Activated CD8-positive, alpha-beta T cell treated with anti-CD3 and anti-CD28 coated beads for 36 hours (primary cell): ENCODE results near the gene GOT1. TPM values are rescaled to one million over a fixed set of nuclear protein-coding genes. Genes with fewer than 3 reads are reported as not detected.

Source experiments
- ATAC-seq: fragments of 200-7000 bp; cut with Tn5 transposase; one replicate; pipeline ENCODE4 v1.10.0; 2021; ENCODE audit warnings: mild to moderate bottlenecking, moderate library complexity
- CTCF ChIA-PET: fragments of 350-600 bp; sonication (Branson Sonifier 250); formaldehyde crosslinking; loops from one replicate; lab custom pipeline; 2021; ENCODE audit warnings: antibody characterized with exemption; lab: Charles Lee
- POLR2A ChIA-PET: fragments of 350-600 bp; sonication (Branson Sonifier 250); formaldehyde crosslinking; loops from one replicate; lab custom pipeline; 2021; ENCODE audit warnings: antibody characterized with exemption; lab: Charles Lee
- DNase-seq: peaks from one replicate; pipeline ENCODE4 v3.0.0-alpha.2; 2020
- H3K27ac Mint-ChIP-seq: one replicate; pipeline ENCODE4 v1.8.0; 2021; ENCODE audit warnings: mild to moderate bottlenecking, mixed read lengths
- H3K27me3 Mint-ChIP-seq: one replicate; pipeline ENCODE4 v1.8.0; 2021; ENCODE audit warnings: mixed read lengths
- H3K36me3 Mint-ChIP-seq: one replicate; pipeline ENCODE4 v1.8.0; 2021; ENCODE audit warnings: low read depth, mixed read lengths
- H3K4me1 Mint-ChIP-seq: one replicate; pipeline ENCODE4 v1.8.0; 2021; ENCODE audit warnings: low read depth, mixed read lengths
- H3K4me3 Mint-ChIP-seq: one replicate; pipeline ENCODE4 v1.8.0; 2021; ENCODE audit warnings: mild to moderate bottlenecking, moderate library complexity, mixed read lengths
- H3K9me3 Mint-ChIP-seq: one replicate; pipeline ENCODE4 v1.8.0; 2021; ENCODE audit warnings: mixed read lengths
- intact Hi-C: fragments of 100-400 bp; cut with micrococcal nuclease; formaldehyde crosslinking; loops from one replicate; pipeline ENCODE4 v1.10.0; 2022
- total RNA-seq, 2 experiments: library from RNA; stranded (reverse); gene quantifications; one replicate each; pipeline ENCODE4 v1.2.3, GENCODE V29; 2021
- TF ChIP-seq, protein P1 (sequence below): fragments of 200-600 bp; IDR thresholded peaks from one replicate; pipeline ENCODE4 v1.8.0; 2022; ENCODE audit warnings: antibody characterized with exemption, mild to moderate bottlenecking

The GOT1 gene
- total RNA-seq, 2 experiments from 2014 or later = 48.7 to 51.5 TPM

DNA sequence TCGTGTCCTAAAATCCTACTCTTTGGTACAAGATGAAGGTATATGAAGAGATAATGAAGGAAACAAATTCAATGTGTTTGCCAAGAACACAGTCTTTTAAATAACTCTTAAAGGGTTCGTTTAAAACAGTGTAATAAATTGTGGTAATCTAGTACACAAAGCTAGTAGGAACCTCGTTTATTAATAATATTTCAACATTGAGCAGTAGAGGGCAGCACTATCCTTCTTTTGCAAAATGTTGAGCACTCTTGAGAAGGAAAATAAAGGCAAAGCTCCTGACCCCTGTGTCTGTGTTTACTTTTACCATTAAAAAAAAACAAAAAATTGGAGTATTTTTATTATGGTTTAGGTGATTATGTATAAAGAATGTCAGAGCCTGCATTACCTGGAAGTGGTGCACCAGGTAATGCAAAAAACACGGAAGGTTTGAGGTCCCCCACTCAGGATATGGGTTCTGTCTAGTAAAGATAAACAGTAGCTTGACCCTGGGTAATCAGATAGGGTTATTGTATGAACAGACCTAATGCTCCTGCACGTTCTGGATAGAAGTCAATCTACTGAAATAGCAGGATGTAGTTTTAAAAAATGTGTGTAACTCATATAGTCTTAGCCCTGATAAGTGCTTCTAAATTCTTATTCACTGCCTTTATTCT is 5.7 kb upstream of the GOT1 start:
- ChIA-PET POLR2A (interaction anchor here (1.4 to 1.5 kb wide), 2 partner anchors 176 to 223 kb away, joined by 3 to 6 read pairs; partner anchors contain the start of gene ENTPD7), CTCF (interaction anchor here (0.7 to 4.3 kb wide), 39 partner anchors 9 to 278 kb away, joined by 3 to 64 read pairs (median 5); partner anchors contain the start of genes ENTPD7 and NKX2-3)
- Mint-ChIP-seq H3K27me3 (no peaks in the 10 kb centered on the region), H3K4me3 (no peak overlapping the region), H3K9me3 (no peaks in the 10 kb centered on the region), H3K36me3 (peaks cover 5% of the 10 kb centered on the region), H3K27ac (no peak overlapping the region), H3K4me1 (peaks cover 17% of the 10 kb centered on the region)
- ATAC-seq = no peak
- TF ChIP-seq, protein P1, sequence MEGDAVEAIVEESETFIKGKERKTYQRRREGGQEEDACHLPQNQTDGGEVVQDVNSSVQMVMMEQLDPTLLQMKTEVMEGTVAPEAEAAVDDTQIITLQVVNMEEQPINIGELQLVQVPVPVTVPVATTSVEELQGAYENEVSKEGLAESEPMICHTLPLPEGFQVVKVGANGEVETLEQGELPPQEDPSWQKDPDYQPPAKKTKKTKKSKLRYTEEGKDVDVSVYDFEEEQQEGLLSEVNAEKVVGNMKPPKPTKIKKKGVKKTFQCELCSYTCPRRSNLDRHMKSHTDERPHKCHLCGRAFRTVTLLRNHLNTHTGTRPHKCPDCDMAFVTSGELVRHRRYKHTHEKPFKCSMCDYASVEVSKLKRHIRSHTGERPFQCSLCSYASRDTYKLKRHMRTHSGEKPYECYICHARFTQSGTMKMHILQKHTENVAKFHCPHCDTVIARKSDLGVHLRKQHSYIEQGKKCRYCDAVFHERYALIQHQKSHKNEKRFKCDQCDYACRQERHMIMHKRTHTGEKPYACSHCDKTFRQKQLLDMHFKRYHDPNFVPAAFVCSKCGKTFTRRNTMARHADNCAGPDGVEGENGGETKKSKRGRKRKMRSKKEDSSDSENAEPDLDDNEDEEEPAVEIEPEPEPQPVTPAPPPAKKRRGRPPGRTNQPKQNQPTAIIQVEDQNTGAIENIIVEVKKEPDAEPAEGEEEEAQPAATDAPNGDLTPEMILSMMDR = peak; percentile 72
- DNase-seq = no peak
- intact Hi-C loops = loop anchor here (10.0 kb wide), 1 partner anchor 119 kb away; no protein-coding TSS in a partner anchor

DNA sequence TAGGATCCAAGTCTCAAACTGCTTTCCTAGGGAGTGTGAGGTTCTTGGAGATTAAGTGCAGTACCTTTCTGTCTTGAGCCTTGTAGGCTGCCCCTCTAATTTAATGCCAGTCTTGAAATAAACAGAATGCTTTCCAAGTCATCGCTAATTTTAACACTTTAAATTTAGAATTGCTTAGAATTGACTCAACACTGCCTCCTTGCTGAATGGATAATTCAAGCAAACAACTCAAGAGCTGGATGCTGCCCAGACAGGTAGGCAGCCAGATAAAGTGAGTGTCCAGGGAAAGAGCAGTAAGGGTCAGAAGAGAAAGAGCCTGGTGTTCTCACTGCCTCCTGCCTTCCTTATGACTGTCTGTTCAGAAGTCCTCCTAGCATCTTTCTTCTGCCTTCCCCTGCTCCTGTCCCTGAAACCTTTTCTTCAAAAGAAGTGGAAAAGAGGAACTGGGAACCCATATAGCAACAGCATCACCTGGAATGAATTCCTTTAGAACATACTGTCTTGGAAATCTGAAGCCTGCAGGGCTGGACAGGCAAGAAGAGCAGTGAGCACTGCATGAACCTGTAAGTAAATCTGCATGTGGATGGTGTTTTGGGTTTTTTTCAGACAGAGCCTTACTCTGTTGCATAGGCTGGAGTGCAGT is 3.1 kb upstream of the GOT1 start:
- H3K27ac Mint-ChIP-seq = no peak overlapping the region
- ATAC-seq = no peak
- no peak overlapping the region for H3K4me3 Mint-ChIP-seq
- TF ChIP-seq, protein P1 = no peak
- no peaks in the 10 kb centered on the region for H3K27me3 Mint-ChIP-seq
- H3K9me3 Mint-ChIP-seq = no peaks in the 10 kb centered on the region
- ChIA-PET CTCF (interaction anchor here (0.6 to 4.3 kb wide), 3 partner anchors 16 to 178 kb away, joined by 3 to 64 read pairs (median 46); no protein-coding TSS in a partner anchor), POLR2A (no interaction called here)
- DNase-seq = no peak
- intact Hi-C loops = loop anchor here (10.0 kb wide), 1 partner anchor 121 kb away; no protein-coding TSS in a partner anchor
- peaks cover 14% of the 10 kb centered on the region for H3K36me3 Mint-ChIP-seq
- peaks cover 31% of the 10 kb centered on the region for H3K4me1 Mint-ChIP-seq

DNA sequence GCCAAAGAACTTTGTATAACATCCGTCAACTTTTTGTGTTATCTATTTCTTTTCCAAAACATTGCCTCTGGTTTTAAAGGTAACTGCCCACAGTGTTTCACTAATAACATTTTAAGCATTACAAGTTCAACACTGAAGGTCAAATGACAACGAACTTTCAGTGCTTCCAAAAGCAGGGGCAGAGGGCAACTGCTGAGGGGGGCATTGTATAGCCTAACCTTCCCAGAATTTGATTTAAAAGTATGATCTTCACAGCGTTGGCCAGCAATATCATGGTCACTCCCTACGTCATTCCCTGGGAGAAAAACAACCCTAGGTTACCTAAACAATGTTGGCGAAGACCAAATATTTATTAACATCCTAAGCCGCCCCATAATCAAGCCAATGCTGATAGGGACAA is 2.5 kb upstream of the GOT1 start:
- ChIA-PET POLR2A (no interaction called here), CTCF (interaction anchor here (1.6 kb wide), 1 partner anchor 180 kb away, joined by 8 read pairs; no protein-coding TSS in a partner anchor)
- Mint-ChIP-seq H3K27ac (no peak overlapping the region), H3K36me3 (peaks cover 14% of the 10 kb centered on the region), H3K4me1 (peaks cover 31% of the 10 kb centered on the region), H3K27me3 (no peaks in the 10 kb centered on the region), H3K9me3 (no peaks in the 10 kb centered on the region), H3K4me3 (no peak overlapping the region)
- intact Hi-C loops = loop anchor here (10.0 kb wide), 1 partner anchor 122 kb away; no protein-coding TSS in a partner anchor
- DNase-seq (no peak), ATAC-seq (no peak)
- TF ChIP-seq, protein P1 = no peak

DNA sequence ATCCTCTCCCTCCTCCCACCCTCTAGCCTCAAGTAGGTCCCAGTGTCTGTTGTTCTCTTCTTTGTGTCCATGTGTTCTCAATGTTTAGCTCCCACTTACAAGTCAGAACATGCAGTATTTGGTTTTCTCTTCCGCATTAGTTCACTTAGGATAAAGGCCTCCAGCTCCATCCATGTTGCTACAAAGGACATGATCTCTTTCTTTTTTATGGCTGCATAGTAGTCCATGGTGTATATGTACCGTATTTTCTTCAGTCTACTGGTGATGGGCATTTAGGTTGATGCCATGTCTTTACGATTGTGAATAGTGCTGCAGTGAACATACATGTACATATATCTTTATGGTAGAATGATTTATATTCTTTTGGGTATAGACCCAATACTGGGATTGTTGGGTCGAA is 1.6 kb upstream of the GOT1 start:
- H3K36me3 Mint-ChIP-seq = peaks cover 14% of the 10 kb centered on the region
- no peaks in the 10 kb centered on the region for H3K27me3 Mint-ChIP-seq
- H3K9me3 Mint-ChIP-seq = no peaks in the 10 kb centered on the region
- intact Hi-C loops = loop anchor here (10.0 kb wide), 1 partner anchor 123 kb away; no protein-coding TSS in a partner anchor
- ChIA-PET POLR2A (interaction anchor here (2.8 kb wide), 1 partner anchor 188 kb away, joined by 37 read pairs; the partner anchor contains the start of gene SLC25A28), CTCF (interaction anchor here (1.6 kb wide), 1 partner anchor 181 kb away, joined by 8 read pairs; no protein-coding TSS in a partner anchor)
- H3K27ac Mint-ChIP-seq = peak overlapping the region; percentile 22
- ATAC-seq (no peak), DNase-seq (no peak)
- TF ChIP-seq, protein P1 = no peak
- H3K4me1 Mint-ChIP-seq = peaks cover 33% of the 10 kb centered on the region
- peak overlapping the region; percentile 100 for H3K4me3 Mint-ChIP-seq
